HEK293T (cell line): Measurements from ENCODE around the gene PHAX.

ENCODE experiments used
- CTCF ChIA-PET: fragments of 350-600 bp; formaldehyde crosslinking; extraction: SDS; loops from one replicate; lab custom pipeline; 2021; ENCODE audit warnings: antibody characterized with exemption, inconsistent platforms; lab: Yijun Ruan, JAX
- POLR2A ChIA-PET: fragments of 350-600 bp; formaldehyde crosslinking; extraction: SDS; loops from one replicate; lab custom pipeline; 2020; ENCODE audit warnings: antibody characterized with exemption, inconsistent platforms; lab: Yijun Ruan, JAX
- DNase-seq: peaks from one replicate; pipeline ENCODE4 v3.0.0; 2012; ENCODE audit warnings: mixed read lengths; ENCODE audit errors: extremely low spot score
- ARNT ChIP-seq: fragments of 450-650 bp; IDR thresholded peaks from 2 replicates; pipeline ENCODE4 v1.6.1; 2017; ENCODE audit warnings: mild to moderate bottlenecking
- BHLHE40 ChIP-seq: fragments of 450-650 bp; IDR thresholded peaks from 2 replicates; pipeline ENCODE4 v1.6.1; 2016; ENCODE audit warnings: mild to moderate bottlenecking, moderate library complexity, borderline replicate concordance
- CTBP1 ChIP-seq: fragments of 450-650 bp; IDR thresholded peaks from 2 replicates; pipeline ENCODE4 v1.6.1; 2016; ENCODE audit warnings: borderline replicate concordance
- ELF4 ChIP-seq: fragments of 450-650 bp; IDR thresholded peaks from 2 replicates; pipeline ENCODE4 v1.6.1; 2017; ENCODE audit warnings: antibody characterized with exemption
- FOXA1 ChIP-seq: fragments of 450-650 bp; IDR thresholded peaks from 2 replicates; pipeline ENCODE4 v1.6.1; 2016; ENCODE audit warnings: mild to moderate bottlenecking
- FOXK2 ChIP-seq: fragments of 450-650 bp; IDR thresholded peaks from 2 replicates; pipeline ENCODE4 v1.6.1; 2016; ENCODE audit warnings: mild to moderate bottlenecking
- FOXM1 ChIP-seq: fragments of 450-650 bp; IDR thresholded peaks from 2 replicates; pipeline ENCODE4 v1.6.1; 2017; ENCODE audit warnings: mild to moderate bottlenecking, borderline replicate concordance
- HDGF ChIP-seq: fragments of 450-650 bp; IDR thresholded peaks from 2 replicates; pipeline ENCODE4 v1.6.1; 2017; ENCODE audit warnings: antibody characterized with exemption, borderline replicate concordance
- L3MBTL2 ChIP-seq: fragments of 450-650 bp; conservative IDR thresholded peaks from 2 replicates; pipeline ENCODE4 v1.6.1; 2016; ENCODE audit warnings: mild to moderate bottlenecking
- LEF1 ChIP-seq: fragments of 450-650 bp; IDR thresholded peaks from 2 replicates; pipeline ENCODE4 v1.6.1; 2017; ENCODE audit warnings: mild to moderate bottlenecking, borderline replicate concordance
- NFRKB ChIP-seq: fragments of 450-650 bp; IDR thresholded peaks from 2 replicates; pipeline ENCODE4 v1.6.1; 2016; ENCODE audit warnings: mild to moderate bottlenecking, moderate library complexity
- SP1 ChIP-seq: fragments of 450-650 bp; IDR thresholded peaks from 2 replicates; pipeline ENCODE4 v1.6.1; 2017
- SUZ12 ChIP-seq: fragments of 450-650 bp; IDR thresholded peaks from 2 replicates; pipeline ENCODE4 v1.6.1; 2016; ENCODE audit warnings: mild to moderate bottlenecking
- TARDBP ChIP-seq: fragments of 450-650 bp; IDR thresholded peaks from 2 replicates; pipeline ENCODE4 v1.6.1; 2016
- ZNF384 ChIP-seq: fragments of 450-650 bp; IDR thresholded peaks from 2 replicates; pipeline ENCODE4 v1.6.1; 2016
- TF ChIP-seq, protein P1 (sequence below): fragments of 450-650 bp; IDR thresholded peaks from 2 replicates; pipeline ENCODE4 v1.6.1; 2016

The PHAX gene

DNA sequence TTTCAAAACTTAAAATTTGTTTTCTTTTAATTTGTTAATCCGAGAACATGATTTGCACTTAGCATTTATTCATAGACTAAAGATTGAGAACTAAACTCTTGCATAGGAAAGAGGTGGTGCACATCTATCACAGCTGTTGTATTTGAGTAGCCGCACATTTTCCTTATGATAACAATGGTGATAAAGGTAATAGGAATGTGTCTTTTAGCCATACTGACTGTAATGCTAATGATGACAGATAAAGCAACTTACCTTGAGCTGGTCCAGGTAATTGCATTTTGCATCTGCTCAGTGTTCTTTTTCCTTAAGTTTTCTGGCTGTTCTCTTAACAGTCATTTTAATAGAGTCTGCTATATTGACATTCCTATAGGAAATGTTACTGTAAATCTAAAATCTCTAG, 19.0 kb downstream of the PHAX start:
- POLR2A ChIA-PET: no interaction called here
- CTCF ChIA-PET: no interaction called here

GRCh38 chr5:126624534-126624933, 23.8 kb downstream of the PHAX start:
- ChIA-PET CTCF (no interaction called here), POLR2A (no interaction called here)
- no peak for TF ChIP-seq FOXK2
- TF ChIP-seq, protein P1, sequence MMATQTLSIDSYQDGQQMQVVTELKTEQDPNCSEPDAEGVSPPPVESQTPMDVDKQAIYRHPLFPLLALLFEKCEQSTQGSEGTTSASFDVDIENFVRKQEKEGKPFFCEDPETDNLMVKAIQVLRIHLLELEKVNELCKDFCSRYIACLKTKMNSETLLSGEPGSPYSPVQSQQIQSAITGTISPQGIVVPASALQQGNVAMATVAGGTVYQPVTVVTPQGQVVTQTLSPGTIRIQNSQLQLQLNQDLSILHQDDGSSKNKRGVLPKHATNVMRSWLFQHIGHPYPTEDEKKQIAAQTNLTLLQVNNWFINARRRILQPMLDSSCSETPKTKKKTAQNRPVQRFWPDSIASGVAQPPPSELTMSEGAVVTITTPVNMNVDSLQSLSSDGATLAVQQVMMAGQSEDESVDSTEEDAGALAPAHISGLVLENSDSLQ: no peak
- TF ChIP-seq L3MBTL2: no peak
- TF ChIP-seq LEF1: no peak
- no peak for TF ChIP-seq NFRKB
- no peak for TF ChIP-seq CTBP1
- TF ChIP-seq TARDBP: no peak
- no peak for TF ChIP-seq ARNT
- TF ChIP-seq ELF4: no peak
- TF ChIP-seq FOXM1: no peak
- no peak for TF ChIP-seq HDGF
- TF ChIP-seq BHLHE40: no peak
- no peak for TF ChIP-seq SUZ12
- TF ChIP-seq FOXA1: no peak
- no peak for TF ChIP-seq SP1
- no peak for TF ChIP-seq ZNF384
- no peak for DNase-seq

More for the DNA sequence above, 19.0 kb downstream of the PHAX start:
- no peak for DNase-seq
- no peak for TF ChIP-seq NFRKB
- TF ChIP-seq TARDBP: no peak

- ChIA-PET CTCF (interaction anchor here (1.2 kb wide), 1 partner anchor 28 kb away, joined by 3 read pairs; the partner anchor contains the start of gene PHAX), POLR2A (no interaction called here)
- TF ChIP-seq L3MBTL2: no peak
- TF ChIP-seq FOXM1: no peak
- no peak for TF ChIP-seq ZNF384
- TF ChIP-seq SP1: no peak
- TF ChIP-seq, protein P1: no peak
- no peak for TF ChIP-seq ARNT
- no peak for TF ChIP-seq CTBP1
- no peak for DNase-seq
These were observed 27.4 kb downstream of the PHAX start for GRCh38 chr5:126628102-126628501.

- no peak for TF ChIP-seq CTBP1
- TF ChIP-seq LEF1: no peak
- TF ChIP-seq FOXM1: no peak
- no peak for TF ChIP-seq ELF4
- no peak for TF ChIP-seq BHLHE40
- TF ChIP-seq L3MBTL2: no peak
- TF ChIP-seq, protein P1: no peak
- no peak for TF ChIP-seq NFRKB
- no peak for TF ChIP-seq ARNT
- no peak for TF ChIP-seq SUZ12
- no peak for TF ChIP-seq ZNF384
- no peak for TF ChIP-seq HDGF
- no peak for TF ChIP-seq FOXK2
- no peak for TF ChIP-seq TARDBP
- ChIA-PET CTCF (interaction anchor here (1.2 kb wide), 1 partner anchor 88 kb away, joined by 3 read pairs; no protein-coding TSS in a partner anchor), POLR2A (interaction anchor here (1.2 kb wide), 1 partner anchor 146 kb away, joined by 3 read pairs; no protein-coding TSS in a partner anchor)
- no peak for DNase-seq
These were observed 31.2 kb downstream of the PHAX start for GRCh38 chr5:126631920-126632319.

- POLR2A ChIA-PET: interaction anchor here (1.7 kb wide), 1 partner anchor 144 kb away, joined by 5 read pairs; no protein-coding TSS in a partner anchor
- DNase-seq: no peak
- TF ChIP-seq, protein P1: no peak
- TF ChIP-seq CTBP1 (no peak), ZNF384 (no peak), LEF1 (no peak), SP1 (no peak), L3MBTL2 (no peak), NFRKB (no peak), BHLHE40 (no peak), SUZ12 (no peak), ARNT (no peak)
- CTCF ChIA-PET: interaction anchor here (0.7 kb wide), 1 partner anchor 336 kb away, joined by 3 read pairs; no protein-coding TSS in a partner anchor
These were observed 32.8 kb downstream of the PHAX start for GRCh38 chr5:126633552-126633951.

- ChIA-PET CTCF (no interaction called here), POLR2A (no interaction called here)
- DNase-seq: no peak
- TF ChIP-seq L3MBTL2 (no peak), NFRKB (no peak), LEF1 (no peak), HDGF (no peak), FOXK2 (no peak), SP1 (no peak), ELF4 (no peak), BHLHE40 (no peak), FOXM1 (no peak), CTBP1 (no peak), ZNF384 (no peak), ARNT (no peak), FOXA1 (no peak), SUZ12 (no peak), TARDBP (no peak)
- TF ChIP-seq, protein P1: no peak
These were observed 34.8 kb downstream of the PHAX start for GRCh38 chr5:126635585-126635984.
